ENCODE data around the gene AKAP13.

AKAP13 gene

GRCh38 chr15:85414495-85414894 is 34.1 kb downstream of the AKAP13 start:
- TF ChIP-seq GATA3 (IDR thresholded peaks at IDR 0.05; ENCODE audit: low read depth, low read length) (no peak), GATA2 (IDR thresholded peaks at IDR 0.05; ENCODE audit: low read depth, low read length) (no peak)

GRCh38 chr15:85414991-85415390 is 34.6 kb downstream of the AKAP13 start:
- TF ChIP-seq GATA2 (IDR thresholded peaks at IDR 0.05; ENCODE audit: low read depth, low read length) (no peak), GATA3 (IDR thresholded peaks at IDR 0.05; ENCODE audit: low read depth, low read length) (no peak)

DNA sequence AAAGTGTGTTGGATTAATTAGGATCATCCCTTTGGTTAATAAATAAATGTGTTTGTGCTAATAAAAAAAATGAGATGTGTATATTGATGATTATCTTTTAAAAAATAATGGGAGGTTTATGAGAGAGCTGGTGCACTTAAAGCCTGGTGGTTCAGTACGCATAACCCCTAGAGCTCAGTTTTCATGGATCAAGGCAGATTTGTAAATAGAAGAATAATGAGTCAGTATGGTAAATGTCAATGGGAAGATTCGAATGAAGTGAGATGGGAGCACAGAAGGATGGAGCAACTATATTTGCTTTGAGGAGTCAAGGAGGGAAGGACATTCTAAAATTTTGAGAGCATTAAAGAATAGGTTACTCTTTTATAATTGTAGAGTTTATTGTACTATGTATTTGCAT is 35.4 kb downstream of the AKAP13 start:
- no peak for TF ChIP-seq GATA2 (IDR thresholded peaks at IDR 0.05; ENCODE audit: low read depth, low read length)
- TF ChIP-seq GATA3 (IDR thresholded peaks at IDR 0.05; ENCODE audit: low read depth, low read length): no peak

- no peak for TF ChIP-seq GATA2 (IDR thresholded peaks at IDR 0.05; ENCODE audit: low read depth, low read length)
- no peak for TF ChIP-seq GATA3 (IDR thresholded peaks at IDR 0.05; ENCODE audit: low read depth, low read length)
Measured at GRCh38 chr15:85417276-85417675, 36.9 kb downstream of the AKAP13 start.

- TF ChIP-seq GATA3 (IDR thresholded peaks at IDR 0.05; ENCODE audit: low read depth, low read length) (no peak), GATA2 (IDR thresholded peaks at IDR 0.05; ENCODE audit: low read depth, low read length) (no peak)
Measured at GRCh38 chr15:85419161-85419560, 38.8 kb downstream of the AKAP13 start.

- no peak for TF ChIP-seq GATA2 (IDR thresholded peaks at IDR 0.05; ENCODE audit: low read depth, low read length)
- no peak for TF ChIP-seq GATA3 (IDR thresholded peaks at IDR 0.05; ENCODE audit: low read depth, low read length)
Measured at GRCh38 chr15:85421116-85421925, 40.9 kb downstream of the AKAP13 start.

DNA sequence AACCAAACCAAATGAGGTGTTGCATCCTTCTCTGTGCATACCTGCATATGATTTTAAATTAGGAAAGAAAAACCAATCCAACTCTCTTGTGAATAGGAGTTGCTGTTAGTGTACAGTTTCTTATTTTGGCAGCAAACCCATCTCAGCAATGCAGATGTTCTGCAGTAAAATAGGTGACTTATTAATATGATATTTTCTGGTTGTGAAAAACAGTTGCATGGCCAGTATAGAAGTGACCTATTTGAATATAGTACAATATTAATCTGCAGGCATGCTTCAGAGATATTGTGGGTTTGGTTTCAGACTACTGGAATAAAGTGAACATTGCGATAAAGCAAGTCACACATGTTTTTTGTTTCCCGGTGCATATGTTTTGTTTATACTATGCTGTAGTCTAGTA is 42.2 kb downstream of the AKAP13 start:
- TF ChIP-seq GATA2 (IDR thresholded peaks at IDR 0.05; ENCODE audit: low read depth, low read length) (no peak), GATA3 (IDR thresholded peaks at IDR 0.05; ENCODE audit: low read depth, low read length) (no peak)

GRCh38 chr15:85423256-85423655 is 42.9 kb downstream of the AKAP13 start:
- no peak for TF ChIP-seq GATA3 (IDR thresholded peaks at IDR 0.05; ENCODE audit: low read depth, low read length)
- no peak for TF ChIP-seq GATA2 (IDR thresholded peaks at IDR 0.05; ENCODE audit: low read depth, low read length)

- TF ChIP-seq GATA2 (IDR thresholded peaks at IDR 0.05; ENCODE audit: low read depth, low read length) (no peak), GATA3 (IDR thresholded peaks at IDR 0.05; ENCODE audit: low read depth, low read length) (no peak)
Measured at GRCh38 chr15:85424154-85424553, 43.8 kb downstream of the AKAP13 start.

- TF ChIP-seq GATA2 (IDR thresholded peaks at IDR 0.05; ENCODE audit: low read depth, low read length) (no peak), GATA3 (IDR thresholded peaks at IDR 0.05; ENCODE audit: low read depth, low read length) (no peak)
Measured at GRCh38 chr15:85426481-85426880, 46.1 kb downstream of the AKAP13 start.

GRCh38 chr15:85427286-85428028 is 47.1 kb downstream of the AKAP13 start:
- TF ChIP-seq GATA2 (IDR thresholded peaks at IDR 0.05; ENCODE audit: low read depth, low read length): no peak
- no peak for TF ChIP-seq GATA3 (IDR thresholded peaks at IDR 0.05; ENCODE audit: low read depth, low read length)

DNA sequence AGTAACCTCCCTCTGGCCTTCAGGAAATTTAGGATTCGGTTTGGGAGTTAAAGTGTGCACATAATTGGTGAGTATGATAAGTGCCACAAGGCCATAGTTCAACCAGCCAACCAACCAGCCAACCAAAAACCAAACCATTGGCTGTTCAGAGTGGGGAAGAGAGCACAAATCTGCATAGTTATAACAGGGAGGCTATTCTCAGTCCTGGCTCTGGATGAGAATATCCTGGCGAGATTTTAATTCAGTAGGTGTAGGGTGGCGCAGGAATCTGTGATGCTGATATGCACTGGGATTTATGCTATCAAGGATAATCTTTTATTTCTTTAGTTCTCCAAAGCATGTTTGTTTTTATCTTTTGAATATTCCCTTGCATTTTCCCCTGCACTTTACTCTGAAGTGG is 49.1 kb downstream of the AKAP13 start:
- TF ChIP-seq GATA2 (IDR thresholded peaks at IDR 0.05; ENCODE audit: low read depth, low read length) (no peak), GATA3 (IDR thresholded peaks at IDR 0.05; ENCODE audit: low read depth, low read length) (no peak)

DNA sequence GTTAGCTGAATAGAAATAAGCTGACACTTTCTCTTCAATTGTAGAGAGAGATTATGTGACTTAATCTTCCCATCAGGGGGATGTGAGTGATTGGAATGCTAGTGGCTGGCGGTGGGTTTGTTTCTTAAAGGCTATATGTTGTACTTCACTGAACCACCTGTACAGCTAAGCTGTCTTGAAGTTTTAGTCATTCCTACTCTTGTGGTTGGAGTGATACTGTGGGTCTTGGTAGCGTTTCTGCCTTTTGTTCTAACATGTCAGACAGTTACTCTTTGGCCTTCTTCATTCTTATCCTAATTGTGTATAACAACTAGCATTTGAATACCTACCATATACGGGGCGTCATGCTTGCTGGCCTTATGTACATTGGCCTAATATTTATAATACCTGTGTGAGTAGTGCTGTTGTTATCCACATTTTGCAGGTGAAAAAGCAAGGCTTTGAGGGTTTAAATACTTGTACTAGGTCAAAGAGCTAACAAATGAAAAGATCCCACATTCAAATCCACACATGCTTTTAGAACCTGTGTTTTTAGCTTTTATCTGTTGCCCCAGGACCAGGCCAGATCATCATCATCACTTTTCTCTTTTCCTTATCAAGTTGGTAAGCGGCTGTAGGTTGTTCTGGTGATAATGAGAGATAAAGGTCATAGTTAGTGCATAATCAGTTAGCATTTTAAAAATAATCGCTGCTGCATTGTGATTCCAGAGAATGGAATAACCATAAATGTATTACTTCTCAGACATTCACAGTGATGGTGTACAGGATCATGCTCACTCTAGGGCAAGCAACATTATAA is 50.2 kb downstream of the AKAP13 start:
- TF ChIP-seq GATA2 (IDR thresholded peaks at IDR 0.05; ENCODE audit: low read depth, low read length) (peak; percentile 26; the same call in 1 of the 2 replicates), GATA3 (IDR thresholded peaks at IDR 0.05; ENCODE audit: low read depth, low read length) (peak; percentile 50)

- TF ChIP-seq GATA2 (IDR thresholded peaks at IDR 0.05; ENCODE audit: low read depth, low read length) (no peak), GATA3 (IDR thresholded peaks at IDR 0.05; ENCODE audit: low read depth, low read length) (no peak)
Measured at GRCh38 chr15:85439996-85440395, 59.6 kb downstream of the AKAP13 start.
